PC-3 (cell line): ENCODE data around the gene SLC38A6.

Experiments
- EZH2 ChIP-seq: fragments of 300-600 bp; sonication (generic); IDR thresholded peaks from one replicate; pipeline ENCODE4 v1.6.1; 2017; ENCODE audit warnings: antibody characterized with exemption, mild to moderate bottlenecking, low read length; ENCODE audit not compliant: unreplicated experiment
- EZH2phosphoT487 ChIP-seq: fragments of 300-600 bp; sonication (generic); IDR thresholded peaks from 2 replicates; pipeline ENCODE4 v1.6.1; 2018; ENCODE audit warnings: mild to moderate bottlenecking, antibody characterized with exemption, low read length, borderline replicate concordance
- TF ChIP-seq, protein P1 (sequence below): fragments of 300-600 bp; sonication (generic); conservative IDR thresholded peaks from 2 replicates; pipeline ENCODE4 v1.5.1; 2017; ENCODE audit warnings: antibody characterized with exemption, low read depth, mild to moderate bottlenecking, low read length

DNA sequence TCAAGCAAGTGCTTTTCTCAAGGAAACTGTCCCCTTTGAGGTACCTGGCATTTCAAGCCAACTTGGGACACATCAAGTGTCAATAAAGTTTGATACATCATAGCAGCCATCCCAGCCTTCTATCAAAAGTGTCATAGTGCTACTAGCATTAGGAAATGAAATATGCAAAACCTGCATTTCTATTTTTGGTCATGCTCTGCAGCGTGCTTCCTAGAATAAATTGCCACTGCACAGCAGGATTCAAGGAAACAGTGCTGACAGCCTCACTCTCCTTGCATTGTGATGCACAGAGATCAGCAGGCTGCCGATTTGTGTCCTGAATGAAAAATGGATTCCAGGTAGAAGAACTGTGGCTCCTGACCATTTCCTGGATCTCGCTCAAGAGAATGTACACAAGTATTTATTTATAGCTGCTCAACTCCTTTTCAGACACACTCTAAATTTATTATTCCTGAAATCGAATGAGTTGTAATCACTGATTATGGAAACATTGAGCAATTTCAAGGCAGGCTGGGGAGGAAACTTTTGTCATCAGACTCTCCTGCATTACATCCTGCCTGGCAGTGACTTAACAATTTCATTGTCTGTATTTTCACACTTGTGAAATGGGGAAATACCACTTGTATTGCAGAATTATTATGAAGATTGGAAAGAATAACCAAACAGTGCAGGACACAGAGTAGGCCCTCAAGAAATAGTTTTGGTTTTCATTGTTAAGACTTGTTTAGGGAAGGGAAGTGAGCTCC is 120.9 kb downstream of the SLC38A6 start:
- TF ChIP-seq, protein P1, sequence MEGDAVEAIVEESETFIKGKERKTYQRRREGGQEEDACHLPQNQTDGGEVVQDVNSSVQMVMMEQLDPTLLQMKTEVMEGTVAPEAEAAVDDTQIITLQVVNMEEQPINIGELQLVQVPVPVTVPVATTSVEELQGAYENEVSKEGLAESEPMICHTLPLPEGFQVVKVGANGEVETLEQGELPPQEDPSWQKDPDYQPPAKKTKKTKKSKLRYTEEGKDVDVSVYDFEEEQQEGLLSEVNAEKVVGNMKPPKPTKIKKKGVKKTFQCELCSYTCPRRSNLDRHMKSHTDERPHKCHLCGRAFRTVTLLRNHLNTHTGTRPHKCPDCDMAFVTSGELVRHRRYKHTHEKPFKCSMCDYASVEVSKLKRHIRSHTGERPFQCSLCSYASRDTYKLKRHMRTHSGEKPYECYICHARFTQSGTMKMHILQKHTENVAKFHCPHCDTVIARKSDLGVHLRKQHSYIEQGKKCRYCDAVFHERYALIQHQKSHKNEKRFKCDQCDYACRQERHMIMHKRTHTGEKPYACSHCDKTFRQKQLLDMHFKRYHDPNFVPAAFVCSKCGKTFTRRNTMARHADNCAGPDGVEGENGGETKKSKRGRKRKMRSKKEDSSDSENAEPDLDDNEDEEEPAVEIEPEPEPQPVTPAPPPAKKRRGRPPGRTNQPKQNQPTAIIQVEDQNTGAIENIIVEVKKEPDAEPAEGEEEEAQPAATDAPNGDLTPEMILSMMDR: no peak
- TF ChIP-seq EZH2phosphoT487 (no peak), EZH2 (no peak)
